Natural killer cell treated with Interleukin-12 subunit alpha and Interleukin-12 subunit beta and Interleukin-15 and Interleukin-18, amount 100 ng/mL, for 72 hours (primary cell): Measurements from ENCODE around the gene CCDC134. TPM values are rescaled to one million over a fixed set of nuclear protein-coding genes. Genes with fewer than 3 reads are reported as not detected.
"Not testable (repeated sequence)": the region's sequence is repeated elsewhere in the genome, so short reads cannot be mapped to it uniquely, and the experiment has no call there.

Experiments used
- ATAC-seq, 2 donors: fragments of 150-1000 bp; cut with Tn5 transposase in 1 of 2; sonication (Bioruptor Pico), chemical (Tn5 transposase) in 1 of 2; 2 replicates each; pipeline ENCODE4 v1.10.0; 2021
- DNase-seq: peaks from one replicate; pipeline ENCODE4 v3.0.0; 2022; ENCODE audit warnings: low spot score
- H3K27ac Mint-ChIP-seq, 2 donors: 1 replicate in 1 of 2; 2 replicates in 1 of 2; pipeline ENCODE4 v1.8.0; 2022; ENCODE audit warnings: mixed read lengths in 2 of 2, mild to moderate bottlenecking in 1 of 2, moderate library complexity in 1 of 2
- H3K27me3 Mint-ChIP-seq, 2 donors: 1 replicate in 1 of 2; 2 replicates in 1 of 2; pipeline ENCODE4 v1.8.0; 2022; ENCODE audit warnings: mixed read lengths in 2 of 2
- H3K36me3 Mint-ChIP-seq: one replicate; pipeline ENCODE4 v1.8.0; 2022; ENCODE audit warnings: mixed read lengths
- H3K4me1 Mint-ChIP-seq, 2 donors: 1 replicate in 1 of 2; 2 replicates in 1 of 2; pipeline ENCODE4 v1.8.0; 2022; ENCODE audit warnings: low read depth in 2 of 2, mixed read lengths in 2 of 2, mild to moderate bottlenecking in 1 of 2
- H3K4me3 Mint-ChIP-seq: one replicate; pipeline ENCODE4 v1.8.0; 2022; ENCODE audit warnings: mixed read lengths
- H3K9me3 Mint-ChIP-seq: 2 replicates; pipeline ENCODE4 v1.8.0; 2022; ENCODE audit warnings: mixed read lengths
- total RNA-seq, 2 donors: library from RNA; stranded (reverse); gene quantifications; one replicate each; pipeline ENCODE4 v1.2.3, GENCODE V29; 2022

CCDC134 gene
- total RNA-seq, 2 donors from 2014 or later: 25.1 to 26.3 TPM

- H3K9me3 Mint-ChIP-seq: no peaks in the 10 kb centered on the region
- peak overlapping the region; percentile 9 for H3K4me3 Mint-ChIP-seq
- no peak for DNase-seq
These were observed 46.8 kb downstream of the CCDC134 start for GRCh38 chr22:41847300-41847699.

GRCh38 chr22:41848468-41848867 is 48.0 kb downstream of the CCDC134 start:
- ATAC-seq: peak; percentile 79 to 90
- no peaks in the 10 kb centered on the region for H3K36me3 Mint-ChIP-seq
- peak overlapping the region; percentile 62 for H3K4me3 Mint-ChIP-seq
- peak overlapping the region; percentile 37 to 85 for H3K27ac Mint-ChIP-seq
- H3K9me3 Mint-ChIP-seq: no peaks in the 10 kb centered on the region
- peaks cover 43 to 46% of the 10 kb centered on the region in 2 donors for H3K4me1 Mint-ChIP-seq
- H3K27me3 Mint-ChIP-seq: no peaks in the 10 kb centered on the region
- DNase-seq: peak; percentile 67

More at GRCh38 chr22:41847300-41847699, 46.8 kb downstream of the CCDC134 start:
- Mint-ChIP-seq H3K36me3 (peaks cover 3% of the 10 kb centered on the region), H3K27ac (peak overlapping the region; percentile 3 to 76), H3K27me3 (no peaks in the 10 kb centered on the region), H3K4me1 (peaks cover 47 to 49% of the 10 kb centered on the region in 2 donors)
- ATAC-seq: no peak

GRCh38 chr22:41856469-41856868 is 56.0 kb downstream of the CCDC134 start:
- H3K27ac Mint-ChIP-seq: peak overlapping the region; percentile 88 to 95
- H3K36me3 Mint-ChIP-seq: no peaks in the 10 kb centered on the region
- H3K4me1 Mint-ChIP-seq: peaks cover 41 to 54% of the 10 kb centered on the region in 2 donors
- ATAC-seq (no peak), DNase-seq (no peak)
- peak overlapping the region; percentile 64 for H3K4me3 Mint-ChIP-seq
- H3K9me3 Mint-ChIP-seq: no peaks in the 10 kb centered on the region
- no peaks in the 10 kb centered on the region for H3K27me3 Mint-ChIP-seq

DNA sequence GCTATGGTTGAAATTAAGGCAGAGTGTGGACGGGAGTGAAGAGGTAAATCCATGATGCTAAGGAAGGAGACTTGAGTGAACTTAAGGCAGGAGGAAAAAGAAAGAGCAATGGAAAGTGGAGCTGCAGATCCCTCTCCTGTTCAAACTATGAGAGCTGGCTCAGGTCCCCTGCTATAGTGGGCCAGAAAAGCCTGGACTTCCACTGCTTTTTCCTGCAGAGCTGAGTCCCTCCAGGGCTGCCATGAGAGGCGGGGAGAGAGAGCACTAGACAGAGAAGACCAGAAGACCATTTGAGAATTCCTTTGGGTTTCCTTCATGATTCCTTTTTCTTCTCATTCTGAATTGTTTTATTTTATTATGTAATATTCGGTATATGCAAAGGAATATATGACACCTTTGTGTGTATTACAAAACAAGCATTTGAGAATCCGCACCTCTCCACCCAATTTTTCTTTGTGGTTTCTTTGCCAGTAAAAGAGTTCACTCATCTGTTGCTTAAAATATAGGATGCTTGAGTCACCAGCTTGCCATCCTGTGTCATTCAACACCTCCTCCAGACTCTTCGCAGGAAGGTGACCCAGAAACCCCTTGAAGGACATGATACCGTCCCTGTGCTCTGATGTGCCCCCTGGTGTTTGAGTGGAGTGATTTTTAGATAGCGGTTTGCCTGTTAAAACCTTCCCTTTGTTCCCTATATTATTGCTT is 56.8 kb downstream of the CCDC134 start:
- Mint-ChIP-seq H3K4me3 (peak overlapping the region; percentile 64), H3K9me3 (no peaks in the 10 kb centered on the region), H3K27ac (peak overlapping the region; percentile 88 to 95), H3K27me3 (no peaks in the 10 kb centered on the region), H3K36me3 (no peaks in the 10 kb centered on the region), H3K4me1 (peaks cover 40 to 57% of the 10 kb centered on the region in 2 donors)
- ATAC-seq (peak; percentile 94 to 95), DNase-seq (peak; percentile 93)

DNA sequence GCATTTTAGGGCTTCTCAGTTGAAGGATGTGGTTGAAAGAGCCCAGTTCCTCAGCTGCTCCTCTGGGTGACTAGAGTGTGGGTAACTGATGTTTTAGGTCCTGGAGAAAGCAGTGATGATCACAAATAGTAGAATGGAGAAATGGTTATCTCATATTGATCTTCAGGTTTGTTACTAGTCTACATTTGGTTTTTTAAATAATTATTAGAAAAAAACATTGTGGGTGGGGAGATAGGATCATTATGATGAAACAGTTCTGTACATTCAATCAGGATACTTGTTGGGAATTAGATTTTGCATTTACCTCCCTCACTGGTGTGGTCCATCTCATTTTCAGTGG is 57.4 kb downstream of the CCDC134 start:
- Mint-ChIP-seq H3K4me1 (peaks cover 43 to 62% of the 10 kb centered on the region in 2 donors), H3K36me3 (no peaks in the 10 kb centered on the region), H3K27me3 (no peaks in the 10 kb centered on the region), H3K27ac (peak overlapping the region; percentile 88 to 95), H3K4me3 (peak overlapping the region; percentile 64), H3K9me3 (no peaks in the 10 kb centered on the region)
- DNase-seq (no peak), ATAC-seq (no peak)

DNA sequence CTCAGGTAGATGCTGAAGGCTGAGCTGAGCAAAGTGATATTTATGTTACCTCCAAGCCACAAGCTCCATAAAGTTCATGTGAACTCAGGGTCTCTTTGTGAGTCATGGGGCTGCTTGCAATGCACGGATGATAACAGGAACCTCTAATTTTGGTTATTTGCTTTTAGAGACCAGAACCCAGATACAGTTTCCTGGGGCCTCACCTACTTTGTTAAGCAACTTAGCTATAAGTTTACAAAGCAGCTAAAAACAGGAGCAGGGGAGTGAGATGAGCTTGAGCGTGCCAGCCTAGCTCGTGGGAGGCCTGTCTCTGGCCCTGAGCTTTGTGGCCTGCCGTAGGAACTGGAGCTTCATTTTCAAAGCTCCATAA is 61.7 kb downstream of the CCDC134 start:
- Mint-ChIP-seq H3K27ac (peak overlapping the region; percentile 82 to 91), H3K4me1 (peaks cover 47 to 51% of the 10 kb centered on the region in 2 donors), H3K4me3 (peak overlapping the region; percentile 63), H3K9me3 (no peaks in the 10 kb centered on the region), H3K36me3 (no peaks in the 10 kb centered on the region), H3K27me3 (no peaks in the 10 kb centered on the region)
- ATAC-seq (peak in 1 of 2 donors; percentile 4), DNase-seq (no peak)

- peak; percentile 72 to 78 for ATAC-seq
- Mint-ChIP-seq H3K4me3 (peak overlapping the region; percentile 63), H3K27me3 (no peaks in the 10 kb centered on the region), H3K27ac (peak overlapping the region; percentile 82 to 91), H3K9me3 (no peaks in the 10 kb centered on the region), H3K4me1 (peaks cover 43 to 45% of the 10 kb centered on the region in 2 donors), H3K36me3 (no peaks in the 10 kb centered on the region)
- peak; percentile 64 for DNase-seq
These were observed 62.2 kb downstream of the CCDC134 start for GRCh38 chr22:41862530-41863266.

GRCh38 chr22:41863472-41863871 is 63.0 kb downstream of the CCDC134 start:
- DNase-seq: no peak
- Mint-ChIP-seq H3K27ac (peak overlapping the region; percentile 82 to 91), H3K9me3 (no peaks in the 10 kb centered on the region), H3K27me3 (no peaks in the 10 kb centered on the region), H3K4me3 (peak overlapping the region; percentile 63), H3K36me3 (no peaks in the 10 kb centered on the region), H3K4me1 (peaks cover 37 to 38% of the 10 kb centered on the region in 2 donors)
- no peak for ATAC-seq

DNA sequence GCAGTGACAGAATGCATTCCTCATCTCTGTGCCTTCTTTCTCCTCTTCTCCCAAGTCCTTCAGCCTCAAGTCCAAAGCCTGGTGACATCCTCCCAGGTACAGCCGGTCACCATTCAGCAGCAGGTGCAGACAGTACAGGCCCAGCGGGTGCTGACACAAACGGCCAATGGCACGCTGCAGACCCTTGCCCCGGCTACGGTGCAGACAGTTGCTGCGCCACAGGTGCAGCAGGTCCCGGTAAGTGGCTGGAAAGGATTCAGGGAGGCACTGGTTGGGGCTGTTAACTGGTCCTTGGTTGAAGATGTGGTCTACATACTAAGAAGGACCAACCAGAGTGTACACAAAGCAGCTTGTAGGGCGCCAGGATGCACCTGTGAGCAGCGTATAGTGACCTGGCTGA is 68.1 kb downstream of the CCDC134 start:
- ATAC-seq (no peak), DNase-seq (no peak)
- Mint-ChIP-seq H3K9me3 (no peaks in the 10 kb centered on the region), H3K27ac (no peak overlapping the region), H3K36me3 (peaks cover 4% of the 10 kb centered on the region), H3K4me1 (peaks cover under 1 to 21% of the 10 kb centered on the region in 2 donors), H3K4me3 (no peak overlapping the region), H3K27me3 (no peaks in the 10 kb centered on the region)

- not testable (repeated sequence) for ATAC-seq, H3K27me3 Mint-ChIP-seq, H3K4me3 Mint-ChIP-seq, H3K36me3 Mint-ChIP-seq, DNase-seq, H3K9me3 Mint-ChIP-seq, H3K27ac Mint-ChIP-seq
- H3K4me1 Mint-ChIP-seq: peaks cover 0 to 21% of the 10 kb centered on the region in 2 donors
These were observed 69.6 kb downstream of the CCDC134 start for GRCh38 chr22:41870081-41870480.

GRCh38 chr22:41870786-41871185 is 70.3 kb downstream of the CCDC134 start:
- ATAC-seq (no peak), DNase-seq (no peak)
- H3K9me3 Mint-ChIP-seq: no peaks in the 10 kb centered on the region
- peaks cover 0 to 19% of the 10 kb centered on the region in 2 donors for H3K4me1 Mint-ChIP-seq
- H3K27me3 Mint-ChIP-seq: no peaks in the 10 kb centered on the region
- no peak overlapping the region for H3K4me3 Mint-ChIP-seq
- H3K36me3 Mint-ChIP-seq: peaks cover 12% of the 10 kb centered on the region
- H3K27ac Mint-ChIP-seq: peak overlapping the region in 1 of 2 donors; percentile 19

DNA sequence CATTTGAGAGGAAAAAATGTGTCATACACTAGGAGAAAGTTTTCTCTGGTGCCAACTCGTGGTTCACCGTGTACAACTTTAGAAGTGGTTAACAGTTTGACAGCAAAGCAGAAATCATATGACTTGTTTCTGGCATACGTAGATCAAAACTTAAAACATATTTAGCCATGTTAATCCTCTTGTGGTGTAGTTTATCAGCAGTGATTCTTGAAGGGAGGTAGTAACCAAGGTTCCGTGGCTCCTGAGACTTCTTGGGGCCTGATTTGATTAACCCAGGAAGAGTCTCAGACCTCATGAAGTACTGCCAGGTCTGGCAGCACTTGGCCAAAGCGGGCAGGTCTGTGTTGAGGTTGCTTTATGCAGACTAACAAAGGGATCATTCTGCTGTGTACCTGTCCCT is 72.9 kb downstream of the CCDC134 start:
- DNase-seq: no peak
- ATAC-seq: peak; percentile 52 to 58
- Mint-ChIP-seq H3K4me3 (no peak overlapping the region), H3K27me3 (no peaks in the 10 kb centered on the region), H3K27ac (peak overlapping the region in 1 of 2 donors; percentile 82), H3K4me1 (peaks cover 6 to 12% of the 10 kb centered on the region in 2 donors), H3K9me3 (no peaks in the 10 kb centered on the region), H3K36me3 (peaks cover 20% of the 10 kb centered on the region)

DNA sequence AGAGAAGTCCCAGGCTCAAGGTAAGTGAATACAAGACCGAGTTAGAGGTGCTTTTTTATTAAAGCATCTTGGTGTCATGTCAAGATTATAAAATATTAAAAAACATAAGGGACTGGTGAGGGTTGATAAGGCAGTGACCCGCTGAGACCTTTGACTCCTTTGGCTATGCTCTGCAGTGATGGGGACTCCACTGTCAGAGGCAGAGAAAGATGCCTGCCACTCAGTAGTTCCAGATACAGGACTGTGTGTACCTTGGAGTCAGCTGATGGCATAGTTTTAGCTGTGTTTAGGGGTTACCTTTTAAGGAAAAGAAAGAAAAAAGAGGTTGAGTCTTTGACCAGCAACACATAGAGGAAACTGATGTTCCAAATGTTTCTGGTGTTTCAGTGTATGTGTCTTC is 73.6 kb downstream of the CCDC134 start:
- Mint-ChIP-seq H3K9me3 (no peaks in the 10 kb centered on the region), H3K36me3 (peaks cover 26% of the 10 kb centered on the region), H3K27ac (no peak overlapping the region), H3K4me1 (peaks cover 6 to 15% of the 10 kb centered on the region in 2 donors), H3K27me3 (no peaks in the 10 kb centered on the region), H3K4me3 (no peak overlapping the region)
- DNase-seq (no peak), ATAC-seq (no peak)
